HG03442 (cell line): ENCODE data around the gene CCDC30.

Source experiments
- ATAC-seq: cut with Tn5 transposase; IDR thresholded peaks from one replicate; pipeline ENCODE4 v1.9.1; 2021; ENCODE audit warnings: mild to moderate bottlenecking, moderate library complexity; ENCODE audit not compliant: unreplicated experiment

The CCDC30 gene

GRCh38 chr1:42462828-42463763 is at the start of gene CCDC30:
TSS of gene CCDC30 (plus strand) at chr1:42463286. CDS start at chr1:42480552, 17,266 bp downstream.
- ATAC-seq = peak; percentile 98

- no peak for ATAC-seq
These were observed 48.3 kb upstream of the CCDC30 start for GRCh38 chr1:42414551-42415496.

GRCh38 chr1:42417166-42417565 is 45.9 kb upstream of the CCDC30 start:
- no peak for ATAC-seq

- no peak for ATAC-seq
These were observed 44.6 kb upstream of the CCDC30 start for GRCh38 chr1:42418516-42418915.

GRCh38 chr1:42419126-42419821 is 43.8 kb upstream of the CCDC30 start:
- no peak for ATAC-seq

- no peak for ATAC-seq
These were observed 43.0 kb upstream of the CCDC30 start for GRCh38 chr1:42420121-42420520.

- ATAC-seq = no peak
These were observed 42.0 kb upstream of the CCDC30 start for GRCh38 chr1:42420911-42421585.

GRCh38 chr1:42422737-42423136 is 40.3 kb upstream of the CCDC30 start:
- ATAC-seq = no peak

GRCh38 chr1:42423681-42424080 is 39.4 kb upstream of the CCDC30 start:
- ATAC-seq = no peak

- no peak for ATAC-seq
These were observed 38.9 kb upstream of the CCDC30 start for GRCh38 chr1:42424201-42424600.

GRCh38 chr1:42427240-42427639 is 35.8 kb upstream of the CCDC30 start:
- ATAC-seq = no peak

- no peak for ATAC-seq
These were observed 33.5 kb upstream of the CCDC30 start for GRCh38 chr1:42429603-42430002.

- ATAC-seq = no peak
These were observed 32.6 kb upstream of the CCDC30 start for GRCh38 chr1:42430286-42431135.

GRCh38 chr1:42431514-42431913 is 31.6 kb upstream of the CCDC30 start:
- no peak for ATAC-seq

GRCh38 chr1:42432714-42433113 is 30.4 kb upstream of the CCDC30 start:
- ATAC-seq = no peak

- ATAC-seq = no peak
These were observed 29.7 kb upstream of the CCDC30 start for GRCh38 chr1:42433369-42433768.

- ATAC-seq = no peak
These were observed 28.7 kb upstream of the CCDC30 start for GRCh38 chr1:42434340-42434739.

- no peak for ATAC-seq
These were observed 23.1 kb upstream of the CCDC30 start for GRCh38 chr1:42439940-42440339.

- no peak for ATAC-seq
These were observed 20.4 kb upstream of the CCDC30 start for GRCh38 chr1:42442662-42443061.
